Measurements from ENCODE around the gene KAT7. TPM values are rescaled to one million over a fixed set of nuclear protein-coding genes. Genes with fewer than 3 reads are reported as not detected.

Gene KAT7
- total and polyA plus RNA-seq, 2 of the 8 experiments (the other 6 are each of a cell fraction or from before 2014, with no cell fraction given), result 90.9 to 139 TPM

GRCh38 chr17:49871211-49871610 lies 82.7 kb downstream of the KAT7 start (continued):
- no peak for TF ChIP-seq CHD7 (IDR thresholded peaks at IDR 0.05; ENCODE audit: insufficient replicate concordance, low read length)
- TF ChIP-seq KDM5A (IDR thresholded peaks at IDR 0.05; ENCODE audit: low read length), result no peak

All from H1 (cell line).